ENCODE results near the gene ZSWIM1.
"Not testable (repeated sequence)": the region's sequence is repeated elsewhere in the genome, so short reads cannot be mapped to it uniquely, and the experiment has no call there.

Gene ZSWIM1

DNA sequence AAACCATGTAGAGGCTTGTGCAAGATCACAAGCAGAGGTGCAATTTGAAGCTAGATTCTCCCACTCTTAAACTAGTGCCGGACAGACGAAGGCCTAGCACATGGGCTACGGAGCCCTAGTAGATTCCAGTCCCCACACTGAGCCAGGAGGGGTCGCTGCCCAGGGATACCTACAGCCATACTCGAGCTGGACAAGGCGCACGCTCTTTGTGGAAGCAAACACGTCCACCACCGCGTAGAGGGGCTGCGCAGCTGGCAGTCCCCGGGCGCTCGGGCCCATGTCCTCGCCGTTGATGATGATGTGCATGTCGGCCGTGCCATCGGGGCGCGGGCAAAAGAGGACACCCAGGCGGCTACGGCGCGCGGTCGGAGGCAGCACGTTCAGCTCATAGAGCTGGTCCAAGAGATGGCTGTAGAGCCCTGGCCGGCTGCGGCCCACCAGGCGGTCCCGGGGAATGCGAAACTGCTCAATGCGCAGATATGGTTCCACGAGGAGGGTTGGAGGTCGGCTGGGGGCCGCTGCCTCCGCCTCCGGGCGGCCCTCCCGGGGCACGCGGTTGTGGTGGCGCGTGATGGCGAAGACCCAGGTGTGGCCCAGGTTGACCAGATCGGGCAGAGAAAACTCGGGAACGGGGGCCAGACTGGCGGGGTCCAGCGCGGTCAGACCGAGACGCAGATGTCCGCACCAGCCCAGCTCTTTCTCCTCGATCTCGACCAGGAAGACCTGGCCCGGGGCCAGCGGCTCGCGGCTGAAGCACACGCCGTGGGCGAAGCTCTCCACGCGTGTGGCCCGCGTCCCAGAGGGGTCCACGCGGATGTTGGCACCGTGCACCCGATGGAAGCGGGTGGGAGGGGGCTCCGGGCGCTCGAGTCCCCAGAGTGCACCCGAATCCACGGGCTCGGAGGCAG is 9.3 kb downstream of the ZSWIM1 start:
- DNase-seq = peak; percentile 43 to 44

DNA sequence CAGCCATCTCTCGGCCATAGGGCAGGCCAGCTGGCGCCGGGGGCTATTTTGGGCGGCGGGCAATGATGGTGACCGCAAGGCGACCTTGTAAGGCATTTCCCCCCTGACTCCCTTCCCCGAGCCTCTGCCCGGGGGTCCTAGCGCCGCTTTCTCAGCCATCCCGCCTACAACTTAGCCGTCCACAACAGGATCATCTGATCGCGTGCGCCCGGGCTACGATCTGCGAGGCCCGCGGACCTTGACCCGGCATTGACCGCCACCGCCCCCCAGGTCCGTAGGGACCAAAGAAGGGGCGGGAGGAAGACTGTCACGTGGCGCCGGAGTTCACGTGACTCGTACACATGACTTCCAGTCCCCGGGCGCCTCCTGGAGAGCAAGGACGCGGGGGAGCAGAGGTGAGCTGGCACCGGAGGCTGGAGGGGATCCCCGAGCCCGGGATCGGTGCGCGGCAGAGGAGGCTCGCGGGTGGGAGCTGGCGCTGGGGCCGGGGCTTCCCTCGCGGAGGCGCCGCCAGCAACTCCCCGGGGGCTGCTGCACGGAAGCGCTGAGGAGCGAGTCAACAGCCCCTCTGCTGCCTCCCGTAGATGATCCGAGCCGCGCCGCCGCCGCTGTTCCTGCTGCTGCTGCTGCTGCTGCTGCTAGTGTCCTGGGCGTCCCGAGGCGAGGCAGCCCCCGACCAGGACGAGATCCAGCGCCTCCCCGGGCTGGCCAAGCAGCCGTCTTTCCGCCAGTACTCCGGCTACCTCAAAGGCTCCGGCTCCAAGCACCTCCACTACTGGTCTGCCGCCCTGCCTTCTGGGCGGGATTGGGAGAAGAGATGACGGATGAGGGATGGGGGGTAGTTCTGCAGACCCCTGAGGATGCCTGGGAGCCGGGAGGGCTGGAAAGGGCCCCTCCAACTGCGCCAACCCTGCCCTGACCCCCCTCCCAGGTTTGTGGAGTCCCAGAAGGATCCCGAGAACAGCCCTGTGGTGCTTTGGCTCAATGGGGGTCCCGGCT is 10.3 kb downstream of the ZSWIM1 start, which contains the start of the genes CTSA and NEURL2:
TSS of gene CTSA (plus strand) at position 351 of the 999 bp plus-strand sequence. CDS start at position 585, 234 bp downstream.
TSS of gene NEURL2 (minus strand) at position 224 of the 999 bp plus-strand sequence. CDS start at position 7, 217 bp downstream.
- peak; percentile 81 to 83 for DNase-seq

DNA sequence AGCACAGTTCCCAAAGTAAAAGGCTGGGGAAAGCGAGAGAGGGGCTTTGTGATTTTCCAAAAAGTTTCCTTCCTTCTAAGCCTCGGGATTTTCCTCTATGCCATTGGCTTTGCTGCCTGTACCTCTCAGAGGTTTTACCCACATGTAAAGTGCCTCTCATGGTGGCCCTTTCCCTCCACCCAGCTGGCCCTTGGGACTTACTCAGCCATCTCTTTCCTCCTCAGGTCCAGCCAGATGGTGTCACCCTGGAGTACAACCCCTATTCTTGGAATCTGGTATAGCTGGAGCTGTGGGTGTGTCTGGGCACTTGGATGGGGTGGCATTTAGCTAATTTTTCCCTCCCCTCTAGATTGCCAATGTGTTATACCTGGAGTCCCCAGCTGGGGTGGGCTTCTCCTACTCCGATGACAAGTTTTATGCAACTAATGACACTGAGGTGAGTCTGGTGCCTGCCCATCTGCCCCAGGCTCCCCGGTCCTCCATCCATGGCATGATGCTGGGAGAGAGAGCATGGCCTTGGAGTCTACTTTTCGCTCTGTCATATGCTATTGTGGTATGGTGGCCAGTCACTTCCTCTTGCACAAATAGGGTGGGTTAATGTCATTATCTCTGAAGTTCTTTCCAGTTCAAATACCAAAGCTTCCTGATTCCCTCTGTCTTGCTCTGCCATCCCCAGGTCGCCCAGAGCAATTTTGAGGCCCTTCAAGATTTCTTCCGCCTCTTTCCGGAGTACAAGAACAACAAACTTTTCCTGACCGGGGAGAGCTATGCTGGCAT is 11.2 kb downstream of the ZSWIM1 start:
- peak in 1 of 2 experiments; percentile 9 for DNase-seq

DNA sequence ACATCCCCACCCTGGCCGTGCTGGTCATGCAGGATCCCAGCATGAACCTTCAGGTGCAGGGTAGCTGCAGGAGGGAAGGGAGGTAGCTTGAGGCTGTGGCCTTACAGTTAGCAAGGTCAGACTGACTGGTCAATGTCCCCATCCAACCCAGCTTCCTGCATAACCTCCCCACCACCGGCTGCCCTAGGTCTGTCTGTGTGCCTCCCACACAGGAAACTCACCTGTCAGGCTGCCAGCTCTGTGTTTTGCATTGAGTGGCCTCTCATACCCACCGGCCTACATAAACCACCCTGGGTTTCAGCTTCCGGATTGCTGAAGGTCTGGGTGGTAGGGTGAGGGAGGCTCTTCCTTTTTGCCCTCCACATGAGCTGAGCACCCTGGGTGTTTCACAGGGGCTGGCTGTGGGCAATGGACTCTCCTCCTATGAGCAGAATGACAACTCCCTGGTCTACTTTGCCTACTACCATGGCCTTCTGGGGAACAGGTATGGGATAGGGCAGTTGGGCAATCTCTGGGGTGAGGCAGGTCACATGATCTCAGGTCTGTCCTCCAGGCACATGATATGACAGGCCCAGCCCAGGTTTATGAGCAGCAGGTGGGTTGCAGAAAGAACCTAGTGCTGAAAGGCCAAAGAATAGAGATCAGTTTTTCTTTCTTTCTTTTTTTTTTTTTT is 11.9 kb downstream of the ZSWIM1 start:
- no peak for DNase-seq

DNA sequence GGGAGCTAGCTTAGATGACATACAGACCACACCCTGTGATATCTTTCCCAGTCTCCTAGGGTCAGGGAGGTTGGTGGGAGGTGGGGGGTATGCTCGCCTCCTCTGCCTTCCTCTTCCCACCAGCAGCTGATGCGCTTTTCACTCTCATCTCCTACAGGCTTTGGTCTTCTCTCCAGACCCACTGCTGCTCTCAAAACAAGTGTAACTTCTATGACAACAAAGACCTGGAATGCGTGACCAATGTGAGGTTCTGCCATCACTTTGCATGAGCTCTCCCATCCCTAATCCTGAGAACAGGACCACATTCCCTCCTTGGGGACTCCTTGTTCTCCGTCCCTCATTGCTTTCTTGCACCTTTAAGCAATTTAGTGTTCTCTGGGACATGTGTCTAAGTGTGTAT is 12.8 kb downstream of the ZSWIM1 start:
- no peak for DNase-seq

DNA sequence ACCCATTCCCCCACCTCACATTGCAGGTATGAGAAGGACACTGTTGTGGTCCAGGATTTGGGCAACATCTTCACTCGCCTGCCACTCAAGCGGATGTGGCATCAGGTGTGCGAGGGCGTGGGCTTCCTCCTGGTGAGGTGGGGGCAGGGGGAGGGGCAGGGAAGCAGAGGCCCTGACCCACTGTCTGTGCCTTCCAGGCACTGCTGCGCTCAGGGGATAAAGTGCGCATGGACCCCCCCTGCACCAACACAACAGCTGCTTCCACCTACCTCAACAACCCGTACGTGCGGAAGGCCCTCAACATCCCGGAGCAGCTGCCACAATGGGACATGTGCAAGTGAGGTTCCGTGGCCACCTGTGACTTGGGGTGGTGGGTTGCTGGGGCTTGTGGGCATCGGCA is 13.8 kb downstream of the ZSWIM1 start:
- DNase-seq = no peak

DNA sequence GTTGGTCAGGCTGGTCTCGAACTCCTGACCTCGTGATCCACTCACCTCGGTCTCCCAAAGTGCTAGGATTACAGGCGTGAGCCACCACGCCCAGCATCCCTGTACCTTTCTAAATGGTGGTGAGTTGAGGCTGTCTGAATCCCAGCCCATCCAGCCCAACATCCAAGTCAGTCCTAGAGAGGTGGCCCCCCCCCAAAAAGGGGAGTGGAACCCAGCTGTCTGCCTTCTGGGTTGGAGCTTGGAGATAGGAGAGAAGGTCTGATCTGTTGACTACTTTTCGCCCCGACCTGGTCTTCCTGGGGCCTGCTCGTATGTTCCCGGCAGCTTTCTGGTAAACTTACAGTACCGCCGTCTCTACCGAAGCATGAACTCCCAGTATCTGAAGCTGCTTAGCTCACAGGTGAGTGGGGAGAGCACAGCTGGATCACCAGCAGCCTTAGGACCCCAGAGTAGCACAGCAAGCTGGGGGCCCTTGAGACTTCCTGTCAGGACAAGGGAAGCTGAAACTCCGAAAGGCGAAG is 15.7 kb downstream of the ZSWIM1 start:
- DNase-seq = no peak

DNA sequence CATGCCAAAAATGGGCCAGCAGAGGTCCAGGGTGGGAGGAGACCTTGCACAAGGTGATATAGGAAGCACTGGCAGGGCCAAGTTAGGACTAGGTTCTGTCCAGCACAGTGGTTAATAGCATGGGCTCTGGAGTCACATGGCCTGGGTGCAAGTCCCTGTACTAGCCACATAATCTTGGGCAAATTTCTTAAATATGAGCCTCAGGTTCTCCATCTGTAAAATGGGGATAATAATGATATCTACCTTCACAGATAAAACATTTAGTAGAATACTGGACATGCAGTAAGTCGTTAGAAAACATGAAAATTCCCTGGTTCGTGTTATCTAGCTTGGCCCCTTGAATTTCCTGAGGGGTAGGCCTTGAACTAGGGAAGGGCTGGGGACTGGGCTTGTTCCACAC is 16.3 kb downstream of the ZSWIM1 start:
- DNase-seq = no peak

DNA sequence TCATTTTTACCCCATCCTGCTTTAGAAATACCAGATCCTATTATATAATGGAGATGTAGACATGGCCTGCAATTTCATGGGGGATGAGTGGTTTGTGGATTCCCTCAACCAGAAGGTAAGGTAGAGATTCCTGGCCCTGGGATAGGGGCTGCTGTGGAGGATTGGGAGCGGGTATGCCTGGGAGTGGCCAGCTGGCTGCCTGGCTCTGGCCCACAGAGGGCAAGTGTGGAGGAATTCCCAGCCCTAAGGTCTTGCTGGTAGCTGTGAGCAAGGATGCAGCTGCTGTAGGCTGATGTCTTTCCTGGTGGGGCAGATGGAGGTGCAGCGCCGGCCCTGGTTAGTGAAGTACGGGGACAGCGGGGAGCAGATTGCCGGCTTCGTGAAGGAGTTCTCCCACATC is 16.7 kb downstream of the ZSWIM1 start:
- no peak for DNase-seq

DNA sequence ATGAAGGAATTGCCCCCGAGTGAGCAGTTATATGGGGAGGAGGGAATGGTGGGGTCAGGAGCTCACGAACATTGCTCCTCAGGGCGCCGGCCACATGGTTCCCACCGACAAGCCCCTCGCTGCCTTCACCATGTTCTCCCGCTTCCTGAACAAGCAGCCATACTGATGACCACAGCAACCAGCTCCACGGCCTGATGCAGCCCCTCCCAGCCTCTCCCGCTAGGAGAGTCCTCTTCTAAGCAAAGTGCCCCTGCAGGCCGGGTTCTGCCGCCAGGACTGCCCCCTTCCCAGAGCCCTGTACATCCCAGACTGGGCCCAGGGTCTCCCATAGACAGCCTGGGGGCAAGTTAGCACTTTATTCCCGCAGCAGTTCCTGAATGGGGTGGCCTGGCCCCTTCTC is 17.3 kb downstream of the ZSWIM1 start:
- no peak for DNase-seq

DNA sequence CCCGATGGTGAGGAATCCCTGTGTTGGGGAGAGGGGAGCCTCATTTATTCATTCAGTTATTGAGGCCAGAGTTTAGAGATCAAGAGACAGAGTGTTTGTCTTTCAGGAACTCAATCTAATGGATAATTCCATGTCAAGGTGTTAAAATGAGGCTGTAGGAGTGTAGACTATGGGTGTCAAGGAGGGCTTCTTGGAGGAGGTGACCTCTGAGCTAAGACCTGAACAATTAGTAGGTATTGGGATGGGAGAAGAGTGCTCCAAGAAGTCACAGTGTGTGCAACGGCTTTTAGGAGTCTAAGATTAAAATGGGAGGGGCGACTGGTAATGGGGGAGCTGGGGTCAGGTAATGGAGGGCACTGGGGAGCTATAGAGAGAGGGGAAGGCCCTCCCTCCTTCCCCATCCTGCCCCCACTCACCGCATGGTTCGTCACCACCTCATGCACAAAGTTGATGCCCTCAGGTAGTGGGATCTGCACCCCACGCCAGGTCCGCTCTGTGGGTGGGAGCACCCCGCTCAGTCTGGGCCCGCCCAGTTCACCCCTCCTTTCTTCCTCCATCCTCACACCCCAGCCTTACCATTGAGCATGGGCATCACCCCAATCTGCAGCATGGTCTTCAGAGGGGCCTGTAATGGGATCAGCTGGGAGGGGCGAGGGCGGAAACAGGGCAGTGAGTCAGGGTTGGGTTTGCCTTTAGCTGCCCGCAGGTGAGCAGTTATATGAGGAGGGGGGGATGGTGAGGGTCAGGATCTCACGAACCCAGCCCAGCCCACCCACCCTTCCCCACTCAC is 18.2 kb downstream of the ZSWIM1 start:
- DNase-seq = no peak

DNA sequence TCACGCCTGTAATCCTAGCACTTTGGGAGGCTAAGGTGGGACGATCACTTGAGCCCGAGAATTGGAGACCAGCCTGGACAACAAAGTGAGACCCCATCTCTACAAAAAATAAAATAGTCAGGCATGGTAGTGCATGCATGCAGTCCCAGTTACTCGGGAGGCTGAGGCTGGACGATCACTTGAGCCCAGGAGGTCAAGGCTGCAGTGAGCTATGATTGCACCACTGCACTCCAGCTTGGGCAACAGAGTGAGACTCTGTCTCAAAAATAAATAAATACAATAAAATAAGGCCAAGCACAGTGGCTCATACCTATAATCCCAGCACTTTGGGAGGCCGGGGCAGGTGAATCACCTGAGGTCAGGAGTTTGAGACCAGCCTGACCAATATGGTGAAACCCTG is 20.3 kb downstream of the ZSWIM1 start:
- not testable (repeated sequence) for DNase-seq

DNA sequence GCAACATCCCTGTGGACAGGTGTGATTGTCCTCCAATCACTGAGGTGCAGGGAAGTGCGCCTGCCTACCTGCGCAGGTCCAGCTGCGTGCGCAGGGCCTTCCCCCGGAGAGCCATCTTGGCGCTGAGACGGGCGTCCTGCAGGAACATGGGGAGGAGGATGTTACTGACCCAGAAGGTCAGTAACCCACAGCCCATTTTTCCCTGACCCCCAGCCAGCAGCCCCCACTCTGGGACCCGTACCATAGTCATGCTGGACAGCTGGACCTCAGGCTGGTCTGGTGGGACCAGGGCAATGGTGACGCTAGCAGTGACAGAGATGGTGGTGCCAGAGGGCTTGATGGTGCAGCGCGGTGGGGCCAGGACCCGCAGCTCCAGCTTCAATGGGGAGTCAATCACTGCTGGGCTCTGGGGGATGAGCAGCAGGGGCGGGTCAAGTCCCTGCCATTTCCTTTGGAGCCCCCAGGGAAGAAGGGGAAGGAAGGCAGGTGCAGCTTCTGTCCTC is 21.2 kb downstream of the ZSWIM1 start:
- no peak for DNase-seq

DNA sequence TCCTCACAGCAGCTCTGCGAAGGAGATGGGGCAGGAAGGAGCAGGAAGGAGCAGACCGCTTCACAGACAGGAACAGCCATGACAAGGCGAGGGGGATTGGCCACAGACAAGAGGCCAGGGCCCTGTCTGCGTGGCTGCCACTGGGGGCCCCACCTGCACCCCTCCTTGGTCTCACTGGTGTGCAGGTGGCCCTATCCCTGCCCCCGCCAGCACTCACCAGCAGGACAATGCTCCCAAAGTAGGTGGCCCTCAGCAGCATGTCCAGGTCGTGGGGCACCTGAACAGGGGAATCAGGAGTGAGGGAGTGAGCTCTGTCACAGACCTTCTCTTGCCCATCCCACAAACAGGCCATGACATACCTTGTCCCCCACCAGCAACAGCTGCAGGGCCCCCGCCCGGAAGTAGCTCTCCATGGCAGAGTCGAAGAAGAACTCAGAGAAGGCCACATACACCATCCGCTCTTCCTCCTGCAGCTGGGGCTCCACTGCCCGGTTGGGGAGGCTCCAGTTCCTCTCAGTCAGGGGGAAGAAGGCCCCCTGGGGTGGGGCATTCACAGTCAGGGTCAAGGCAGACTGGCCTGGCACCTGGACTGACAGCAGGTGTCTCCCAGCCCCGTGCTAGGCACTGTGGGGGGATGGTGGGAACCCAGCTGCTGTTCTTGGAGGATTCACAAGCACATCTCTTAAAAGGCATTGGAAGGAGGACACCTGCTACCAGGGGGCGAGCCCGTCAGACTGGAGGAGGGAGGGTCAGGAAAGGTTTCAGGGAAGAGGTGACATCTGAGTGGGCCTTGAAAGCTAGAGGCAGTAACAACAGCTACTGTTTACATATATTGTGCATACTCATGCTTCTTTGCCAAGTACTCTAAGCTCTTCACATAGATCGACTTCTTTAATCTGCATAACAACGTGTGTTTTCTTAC is 23.8 kb downstream of the ZSWIM1 start:
- DNase-seq = no peak

DNA sequence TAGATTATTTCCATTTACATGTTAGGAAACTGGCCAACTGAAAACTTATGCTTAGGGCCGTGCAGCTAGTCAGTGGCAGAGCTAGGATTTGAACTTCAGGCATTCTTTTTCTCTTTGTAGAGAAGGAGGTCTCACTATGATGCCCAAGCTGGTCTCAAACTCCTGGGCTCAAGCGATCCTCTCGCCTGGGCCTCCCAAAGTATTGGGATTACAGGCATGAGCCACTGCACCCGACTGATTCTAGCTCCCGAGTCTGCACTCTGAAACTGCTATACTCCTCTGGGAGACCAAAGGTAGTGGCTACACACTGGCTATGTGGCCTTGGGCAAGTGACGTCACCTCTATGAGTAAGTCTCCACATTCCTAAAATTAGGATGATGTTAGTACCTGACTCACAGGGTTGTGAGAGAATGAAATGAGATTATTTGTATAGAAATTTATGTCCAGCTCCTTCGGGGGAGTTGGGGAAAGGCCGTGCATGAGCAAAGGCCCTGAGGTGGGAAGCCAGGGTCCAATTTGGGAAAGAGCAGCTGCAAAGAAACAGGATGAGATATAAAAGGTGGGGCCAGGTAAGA is 24.6 kb downstream of the ZSWIM1 start:
- no peak for DNase-seq

DNA sequence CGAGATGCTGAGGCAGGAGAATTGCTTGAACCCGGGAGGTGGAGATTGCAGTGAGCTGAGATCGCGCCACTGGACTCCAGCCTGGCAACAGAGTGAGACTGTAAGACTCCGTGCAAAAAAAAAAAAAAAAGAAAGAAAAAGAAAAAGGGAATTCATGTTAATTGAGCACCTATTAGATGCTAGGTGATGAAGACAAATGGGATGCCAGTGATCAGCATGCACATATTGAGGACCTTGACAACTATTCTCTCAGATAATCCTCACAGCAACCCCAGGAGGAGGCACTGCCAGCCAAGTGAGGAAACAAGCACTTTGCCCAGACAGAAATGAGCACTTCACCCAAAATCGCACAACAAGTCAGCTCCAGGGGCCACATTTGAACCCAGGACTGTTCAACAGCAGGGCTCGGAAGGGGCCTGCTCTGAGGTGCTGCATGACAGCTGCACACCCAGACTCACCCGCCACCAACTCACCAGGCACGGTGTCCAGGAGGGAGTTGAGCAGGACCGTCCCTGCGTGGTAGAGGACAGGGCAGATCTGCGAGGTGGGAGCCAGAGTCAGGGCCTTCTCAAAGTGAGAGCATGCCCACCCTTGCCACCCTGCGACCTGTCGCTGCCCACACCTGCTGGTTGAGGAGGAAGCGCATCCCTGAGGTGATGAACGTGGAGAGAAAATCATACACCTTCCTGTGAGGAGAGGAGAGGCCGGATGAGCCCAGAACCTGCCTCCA is 26.4 kb downstream of the ZSWIM1 start:
- DNase-seq = no peak

DNA sequence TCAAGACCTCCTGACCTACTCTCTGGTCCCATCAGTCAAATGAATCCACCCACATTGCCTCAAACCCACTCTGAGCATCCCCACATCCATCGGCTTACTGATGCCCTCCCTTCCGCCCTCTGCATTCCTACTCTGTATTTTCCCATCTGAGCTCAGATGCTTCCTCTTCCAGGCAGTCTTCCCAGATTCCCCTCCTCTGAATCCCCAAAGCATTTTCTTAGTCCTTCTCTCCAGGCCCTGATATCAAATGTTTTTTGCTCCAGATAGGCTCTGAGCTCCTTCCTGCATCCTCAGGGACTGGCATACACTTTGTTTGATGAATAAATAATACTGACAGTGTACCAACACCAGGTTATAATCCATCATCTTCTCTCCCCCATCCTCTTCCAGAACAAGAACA is 27.1 kb downstream of the ZSWIM1 start:
- no peak for DNase-seq

DNA sequence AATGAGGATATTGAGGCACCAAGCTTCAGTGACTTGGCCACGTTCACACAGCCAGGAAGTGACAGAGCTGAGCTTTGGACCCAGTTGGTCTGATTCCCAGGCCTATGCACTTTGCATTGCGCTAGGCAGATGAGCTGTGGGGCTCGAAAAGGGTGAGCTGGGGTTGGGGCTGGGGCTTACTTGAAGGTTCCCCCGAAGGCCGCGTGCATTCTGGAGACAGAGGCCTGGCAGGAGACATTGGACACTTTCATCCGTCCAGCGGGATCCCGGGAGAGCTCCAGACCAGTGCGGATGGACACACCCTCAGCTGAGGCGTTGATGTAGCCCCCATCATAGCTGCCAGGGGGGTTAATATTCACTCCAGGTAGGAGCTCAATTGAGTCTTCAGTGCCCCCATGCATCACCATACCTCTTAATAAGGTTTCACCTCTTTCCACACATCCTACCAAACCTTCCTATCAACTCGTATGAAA is 28.3 kb downstream of the ZSWIM1 start:
- DNase-seq = no peak

Measured in Kasumi-1 (cell line).